Small intestine (tissue), 16 donors: Measurements from ENCODE around the gene TMEM244. TPM values are rescaled to one million over a fixed set of nuclear protein-coding genes. Genes with fewer than 3 reads are reported as not detected.
A peak's percentile ranks its signal among the peaks of the same experiment; 100 is the strongest.

Experiments
- DNase-seq, 2 donors: peaks; one replicate each; pipeline versions ENCODE4 v3.0.0 to v3.0.0-alpha.2; 2013
- FAIRE-seq: peaks from 2 replicates; lab custom pipeline; 2012; peaks lifted over from hg19 to GRCh38; lab: Jason Lieb, UNC
- H3K27ac ChIP-seq, 3 donors: one replicate each; pipeline ENCODE4 v1.5.1; 2013; ENCODE audit warnings: low read length in 2 of 3, mild to moderate bottlenecking in 2 of 3, control low read depth in 1 of 3, inconsistent platforms in 1 of 3, low read depth in 1 of 3, moderate library complexity in 1 of 3
- H3K27me3 ChIP-seq, 3 donors: one replicate each; pipeline ENCODE4 v1.6.1; 2013; ENCODE audit warnings: low read length in 3 of 3, inconsistent platforms in 1 of 3; ENCODE audit not compliant: control insufficient read depth in 3 of 3, insufficient read depth in 3 of 3
- H3K36me3 ChIP-seq, 3 donors: one replicate each; pipeline ENCODE4 v1.6.1; 2013; ENCODE audit warnings: low read length in 3 of 3, inconsistent platforms in 1 of 3, low read depth in 1 of 3, mild to moderate bottlenecking in 1 of 3, moderate library complexity in 1 of 3; ENCODE audit not compliant: control insufficient read depth in 3 of 3, insufficient read depth in 2 of 3
- H3K4me1 ChIP-seq, 3 donors: one replicate each; pipeline ENCODE4 v1.6.1; 2013; ENCODE audit warnings: low read length in 2 of 3, inconsistent platforms in 1 of 3, low read depth in 1 of 3, mild to moderate bottlenecking in 1 of 3, moderate library complexity in 1 of 3; ENCODE audit not compliant: control insufficient read depth in 3 of 3, insufficient read depth in 2 of 3
- H3K4me3 ChIP-seq, 3 donors: one replicate each; pipeline ENCODE4 v1.5.1; 2013; ENCODE audit warnings: low read length in 3 of 3, control low read depth in 1 of 3, inconsistent platforms in 1 of 3, low read depth in 1 of 3, mild to moderate bottlenecking in 1 of 3, moderate library complexity in 1 of 3
- H3K9me3 ChIP-seq, 2 donors: one replicate each; pipeline ENCODE4 v1.6.1; 2013; ENCODE audit warnings: low read depth in 1 of 2, low read length in 1 of 2; ENCODE audit not compliant: control insufficient read depth in 2 of 2, insufficient read depth in 1 of 2
- WGBS, 3 donors: extraction: QIAGEN DNeasy Blood & Tissue Kit; methylation state at CpG; one replicate each; pipeline ENCODE4 v1.1.7; 2013; 5-methylcytosine and 5-hydroxymethylcytosine counted together
- long read RNA-seq, 10 donors: transcript quantifications; one replicate each; lab custom pipeline, GENCODE V29; 2026
- polyA plus RNA-seq, 4 donors: library from polyadenylated mRNA; stranded (reverse) in 3 of 4; unstranded in 1 of 4; fragments of 200-250 nt in 3 of 4; fragments of 120-200 nt in 1 of 4; gene quantifications; one replicate each; pipeline versions ENCODE4 v1.2.1 to v1.2.3, GENCODE V29; 2013
- donor health status: healthy with polysubstance abuse.
- donor health status: control.
- donor health status: control.
- donor health status: Bipolar disorder and iron deficiency.
- donor health status: healthy.

Gene TMEM244
- polyA plus RNA-seq, result not detected
- long read RNA-seq, donor 1, result 0 reads
- long read RNA-seq, donor 2, result 0 reads
- long read RNA-seq, donor 3, result 0 reads
- long read RNA-seq, donor 4, result 0 reads
- long read RNA-seq, donor 5, result 0 reads
- long read RNA-seq, donor 6, result 0 reads
- long read RNA-seq, donor 7, result 0 reads
- long read RNA-seq, donor 8, result 0 reads
- long read RNA-seq, donor 9, result 0 reads
- long read RNA-seq, donor 10, result 0 reads

GRCh38 chr6:129860908-129861665 is at the start of gene TMEM244:
TSS of gene TMEM244 (minus strand) at chr6:129861315. CDS start at chr6:129861188, 127 bp downstream.
- FAIRE-seq (no peak), DNase-seq (no peak)
- 72 to 78% (median 78%) methylated on average over 14 of the region's 14 CpGs for WGBS, 3 donors
- H3K9me3 ChIP-seq, result no peaks in the 10 kb centered on the region
- peak within 1 kb of the TSS in 1 of 3 donors; percentile 5 for H3K4me3 ChIP-seq
- no peaks in the 10 kb centered on the region for H3K27me3 ChIP-seq
- H3K36me3 ChIP-seq, result no peaks in the 10 kb centered on the region
- H3K4me1 ChIP-seq, result no peaks in the 10 kb centered on the region
- H3K27ac ChIP-seq, result no peak within 1 kb of the TSS

- Histone ChIP-seq H3K4me3 (no peak overlapping the region), H3K9me3 (no peaks in the 10 kb centered on the region), H3K36me3 (no peaks in the 10 kb centered on the region), H3K4me1 (no peaks in the 10 kb centered on the region), H3K27ac (no peak overlapping the region), H3K27me3 (no peaks in the 10 kb centered on the region)
- FAIRE-seq (no peak), DNase-seq (no peak)
These were observed 47.7 kb upstream of the TMEM244 start for GRCh38 chr6:129908858-129909257.

- Histone ChIP-seq H3K9me3 (no peaks in the 10 kb centered on the region), H3K4me1 (no peaks in the 10 kb centered on the region), H3K36me3 (no peaks in the 10 kb centered on the region), H3K4me3 (no peak overlapping the region), H3K27me3 (no peaks in the 10 kb centered on the region), H3K27ac (no peak overlapping the region)
- FAIRE-seq (no peak), DNase-seq (no peak)
- 67 to 80% (median 68%) methylated on average over 2 of the region's 2 CpGs for WGBS, 3 donors
These were observed 47.2 kb upstream of the TMEM244 start for GRCh38 chr6:129908356-129908755.

GRCh38 chr6:129906515-129907077 is 45.5 kb upstream of the TMEM244 start:
- Histone ChIP-seq H3K27ac (no peak overlapping the region), H3K9me3 (peaks cover 0 to 3% of the 10 kb centered on the region in 2 donors), H3K4me1 (no peaks in the 10 kb centered on the region), H3K36me3 (no peaks in the 10 kb centered on the region), H3K4me3 (no peak overlapping the region), H3K27me3 (no peaks in the 10 kb centered on the region)
- DNase-seq (no peak), FAIRE-seq (no peak)
- WGBS, 3 donors, result 39 to 60% (median 51%) methylated on average over 3 of the region's 3 CpGs

- Histone ChIP-seq H3K27me3 (no peaks in the 10 kb centered on the region), H3K27ac (no peak overlapping the region), H3K4me1 (no peaks in the 10 kb centered on the region), H3K9me3 (peaks cover 0 to 5% of the 10 kb centered on the region in 2 donors), H3K4me3 (no peak overlapping the region), H3K36me3 (no peaks in the 10 kb centered on the region)
- no peak for FAIRE-seq
- DNase-seq, result no peak
These were observed 42.0 kb upstream of the TMEM244 start for GRCh38 chr6:129903082-129903481.

- FAIRE-seq, result no peak
- no peak overlapping the region for H3K27ac ChIP-seq
- no peak overlapping the region for H3K4me3 ChIP-seq
- no peaks in the 10 kb centered on the region for H3K36me3 ChIP-seq
- no peak for DNase-seq
- H3K9me3 ChIP-seq, result peaks cover 0 to 5% of the 10 kb centered on the region in 2 donors
- no peaks in the 10 kb centered on the region for H3K27me3 ChIP-seq
- no peaks in the 10 kb centered on the region for H3K4me1 ChIP-seq
- 81 to 89% (median 88%) methylated on average over 1 of the region's 1 CpG for WGBS, 3 donors
These were observed 41.6 kb upstream of the TMEM244 start for GRCh38 chr6:129902681-129903080.

GRCh38 chr6:129901910-129902309 is 40.8 kb upstream of the TMEM244 start:
- DNase-seq (no peak), FAIRE-seq (no peak)
- Histone ChIP-seq H3K4me1 (no peaks in the 10 kb centered on the region), H3K9me3 (peaks cover 0 to 5% of the 10 kb centered on the region in 2 donors), H3K27me3 (no peaks in the 10 kb centered on the region), H3K36me3 (no peaks in the 10 kb centered on the region), H3K27ac (no peak overlapping the region), H3K4me3 (no peak overlapping the region)

GRCh38 chr6:129895692-129896091 is 34.6 kb upstream of the TMEM244 start:
- H3K27me3 ChIP-seq, result no peaks in the 10 kb centered on the region
- H3K4me3 ChIP-seq, result no peak overlapping the region
- no peak for DNase-seq
- FAIRE-seq, result no peak
- no peaks in the 10 kb centered on the region for H3K4me1 ChIP-seq
- no peaks in the 10 kb centered on the region for H3K9me3 ChIP-seq
- H3K36me3 ChIP-seq, result no peaks in the 10 kb centered on the region
- no peak overlapping the region for H3K27ac ChIP-seq
